Ovary (tissue), 3 donors: Measurements from ENCODE around the gene SLC7A6OS.

Source experiments
- CTCF ChIP-seq, 3 donors: fragments of 450-650 bp in 2 of 3; fragments of 200-600 bp in 1 of 3; IDR thresholded peaks; one replicate each; pipeline versions ENCODE4 v1.5.1 to v1.8.0; 2016 to 2022; ENCODE audit warnings: antibody characterized with exemption in 3 of 3, mild to moderate bottlenecking in 1 of 3
- POLR2A ChIP-seq: fragments of 450-650 bp; IDR thresholded peaks from one replicate; pipeline ENCODE4 v1.6.1; 2017; ENCODE audit warnings: antibody characterized with exemption, mild to moderate bottlenecking, moderate library complexity
- donor health status: DM: no; HTN: no; CAD: no.

- TF ChIP-seq CTCF (IDR thresholded peaks at IDR 0.05), result no peak
- no peak for TF ChIP-seq POLR2A
These were observed 38.1 kb upstream of the SLC7A6OS start for GRCh38 chr16:68348639-68349445.
